HCEC 1CT (cell line): ENCODE results near the gene SLC50A1.
A peak's percentile ranks its signal among the peaks of the same experiment; 100 is the strongest.
"Not testable (repeated sequence)": the region's sequence is repeated elsewhere in the genome, so short reads cannot be mapped to it uniquely, and the experiment has no call there.

Experiments
- DNase-seq: peaks from one replicate; pipeline ENCODE4 v3.0.0-alpha.2; 2017

Gene SLC50A1

DNA sequence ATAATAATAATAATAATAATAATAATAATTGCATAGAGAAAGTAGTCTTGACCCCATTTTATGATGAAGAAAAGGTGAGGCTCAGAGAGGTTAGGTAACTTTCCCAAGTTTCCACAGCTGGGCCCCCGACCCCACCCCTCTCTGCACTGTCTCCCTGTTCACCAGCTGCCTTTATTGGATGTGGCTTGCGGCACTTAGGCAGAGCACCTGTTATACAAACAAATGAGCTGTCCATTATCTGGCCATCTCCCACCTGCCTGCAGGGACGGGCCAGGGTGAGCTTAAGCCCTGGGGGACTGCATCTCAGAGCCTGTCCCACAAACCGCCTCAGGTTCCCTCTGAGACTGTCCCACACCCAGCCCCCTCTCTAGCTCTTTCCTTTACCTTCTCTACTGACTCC is 18.0 kb upstream of the SLC50A1 start:
- no peak for DNase-seq

DNA sequence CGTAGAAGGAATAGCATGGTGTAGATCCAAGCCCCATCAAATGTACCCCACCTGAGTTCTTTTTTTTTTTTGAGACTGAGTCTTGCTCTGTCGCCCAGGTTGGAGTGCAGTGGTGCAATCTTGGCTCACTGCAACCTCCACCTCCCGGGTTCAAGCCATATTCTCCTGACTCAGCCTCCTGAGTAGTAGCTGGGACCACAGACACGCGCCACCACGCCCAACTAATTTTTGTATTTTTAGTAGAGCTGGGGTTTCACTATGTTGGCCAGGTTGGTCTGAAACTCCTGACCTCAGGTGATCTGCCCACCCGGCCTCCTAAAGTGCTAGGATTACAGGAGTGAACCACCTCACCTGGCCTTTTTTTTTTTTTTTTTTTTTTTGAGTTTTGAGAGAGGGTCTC is 17.6 kb upstream of the SLC50A1 start:
- DNase-seq, result not testable (repeated sequence)

DNA sequence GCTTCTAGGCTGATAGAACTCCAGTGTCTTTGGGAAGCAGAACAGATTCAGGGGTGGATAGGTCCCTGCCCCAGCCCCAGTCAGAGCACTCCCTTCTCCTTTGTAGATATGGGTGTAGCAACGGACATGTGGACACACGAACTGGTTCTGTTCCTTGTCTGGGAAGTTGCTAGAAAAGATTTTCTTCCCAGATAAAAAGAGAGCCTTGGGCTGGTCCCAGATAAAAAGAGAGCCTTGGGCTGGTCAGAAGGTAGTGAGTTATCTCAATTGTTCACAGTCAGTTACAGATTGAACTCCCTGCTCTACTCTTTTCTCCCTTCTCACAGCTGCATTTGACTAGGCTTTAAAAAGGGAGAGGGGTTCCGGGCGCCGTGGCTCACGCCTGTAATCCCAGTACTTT is 15.4 kb upstream of the SLC50A1 start:
- DNase-seq, result no peak

DNA sequence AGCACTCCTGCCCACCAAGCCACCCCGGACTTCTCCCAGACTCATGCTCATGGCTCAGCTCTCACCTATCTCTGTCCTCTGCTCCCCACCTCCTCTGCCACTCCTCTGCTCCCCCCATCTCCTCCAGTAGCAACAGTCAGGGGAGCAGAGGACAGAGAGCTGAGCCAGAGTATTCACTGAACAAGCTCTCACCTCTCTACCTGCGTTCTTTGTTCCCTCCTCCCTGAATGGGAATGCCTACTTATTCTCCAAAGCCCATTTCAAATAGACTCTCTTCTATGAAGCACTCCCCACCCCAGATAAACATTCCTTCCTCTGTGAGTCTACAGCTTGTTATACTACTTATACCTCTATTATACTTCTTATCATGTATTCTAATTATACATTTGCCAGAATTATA is 14.4 kb upstream of the SLC50A1 start:
- DNase-seq, result no peak

DNA sequence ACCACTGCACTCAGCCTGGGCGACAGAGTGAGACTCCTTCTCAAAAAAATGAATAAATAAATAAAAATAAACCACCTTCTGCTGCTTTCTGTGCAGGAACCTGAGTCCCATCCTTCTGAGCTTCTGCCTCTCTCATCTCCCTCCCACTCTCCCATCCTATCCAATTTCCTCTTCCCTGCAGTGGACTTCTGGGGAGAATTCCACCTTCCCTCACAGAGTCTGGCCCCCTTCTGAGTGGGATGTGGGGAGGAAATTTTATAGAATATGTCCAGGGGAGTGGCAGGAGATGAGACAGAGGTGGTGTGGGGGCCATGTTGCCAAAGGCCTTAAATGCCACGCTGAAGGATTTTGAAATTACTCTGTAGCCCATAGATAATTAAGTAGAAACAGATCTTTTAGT is 13.3 kb upstream of the SLC50A1 start:
- DNase-seq, result no peak

DNA sequence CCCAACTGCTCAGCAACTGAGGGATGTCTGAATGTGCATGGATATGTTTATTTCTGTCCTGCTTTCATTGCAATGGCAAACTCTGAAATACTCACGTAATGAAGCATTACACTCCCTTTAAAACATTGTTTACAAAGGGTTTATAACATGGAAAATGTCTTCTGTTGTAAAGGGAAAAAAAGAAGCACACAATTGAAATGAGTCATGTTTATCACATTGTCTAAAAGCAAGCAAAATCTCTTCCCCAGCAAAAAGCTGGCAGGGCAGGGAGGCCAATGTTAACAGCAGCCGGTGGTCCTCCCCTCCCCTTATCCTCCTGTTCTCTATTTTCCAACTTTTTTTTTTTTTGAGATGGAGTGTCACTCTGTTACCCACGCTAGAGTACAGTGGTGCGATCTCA is 11.9 kb upstream of the SLC50A1 start:
- no peak for DNase-seq

GRCh38 chr1:155124503-155125463 is 10.9 kb upstream of the SLC50A1 start:
- no peak for DNase-seq

DNA sequence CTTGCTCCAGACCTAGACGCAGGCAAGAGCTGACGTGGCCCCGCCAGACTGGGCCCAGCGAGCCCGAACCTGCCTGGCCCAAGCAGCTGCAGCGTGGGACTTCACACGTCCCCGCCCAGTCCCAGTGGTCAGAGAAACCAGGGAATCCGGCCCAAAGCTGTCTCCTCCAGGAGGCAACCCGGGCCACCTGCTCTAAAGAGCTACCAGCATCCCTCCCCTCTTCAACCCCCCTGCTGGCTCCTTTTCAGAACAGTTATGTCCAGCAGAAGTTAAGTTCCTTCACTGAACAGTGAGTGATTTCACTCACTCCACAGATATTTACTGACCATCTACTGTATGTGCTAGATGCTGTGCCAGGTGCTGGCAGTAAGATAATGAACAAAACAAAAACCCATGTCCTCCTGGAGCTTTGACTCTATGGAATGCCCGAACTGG is 10.1 kb upstream of the SLC50A1 start:
- no peak for DNase-seq

DNA sequence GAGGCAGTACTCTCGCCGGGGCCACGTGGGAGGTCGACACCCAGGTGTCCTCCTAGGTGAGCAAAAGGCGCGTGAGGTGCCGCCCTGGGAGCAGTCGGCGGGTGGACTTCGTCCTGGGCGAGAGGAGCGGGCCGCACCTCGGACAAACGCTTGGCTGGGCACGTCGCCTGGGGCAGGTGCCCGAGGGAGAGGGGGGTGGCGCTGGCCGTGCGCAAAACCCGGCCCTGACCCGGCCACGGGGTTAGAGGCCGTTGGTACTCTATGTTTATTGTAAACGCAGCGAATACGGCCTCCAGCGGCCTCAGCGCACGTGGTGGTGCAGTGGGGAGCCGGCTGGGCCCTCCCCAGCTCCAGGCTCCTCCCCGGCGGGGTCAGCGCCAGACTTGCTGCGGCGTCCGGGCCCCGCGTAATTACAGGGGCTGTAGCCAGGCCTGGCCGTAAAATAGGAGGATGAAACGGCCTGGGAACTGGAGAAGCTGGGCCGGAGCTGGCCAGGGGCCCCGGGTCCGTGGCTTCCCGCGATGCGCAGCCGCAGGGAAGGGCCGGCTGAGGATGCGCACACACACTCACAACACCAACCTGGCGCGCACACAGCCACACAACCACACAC is 9.6 kb upstream of the SLC50A1 start:
- DNase-seq, result no peak

DNA sequence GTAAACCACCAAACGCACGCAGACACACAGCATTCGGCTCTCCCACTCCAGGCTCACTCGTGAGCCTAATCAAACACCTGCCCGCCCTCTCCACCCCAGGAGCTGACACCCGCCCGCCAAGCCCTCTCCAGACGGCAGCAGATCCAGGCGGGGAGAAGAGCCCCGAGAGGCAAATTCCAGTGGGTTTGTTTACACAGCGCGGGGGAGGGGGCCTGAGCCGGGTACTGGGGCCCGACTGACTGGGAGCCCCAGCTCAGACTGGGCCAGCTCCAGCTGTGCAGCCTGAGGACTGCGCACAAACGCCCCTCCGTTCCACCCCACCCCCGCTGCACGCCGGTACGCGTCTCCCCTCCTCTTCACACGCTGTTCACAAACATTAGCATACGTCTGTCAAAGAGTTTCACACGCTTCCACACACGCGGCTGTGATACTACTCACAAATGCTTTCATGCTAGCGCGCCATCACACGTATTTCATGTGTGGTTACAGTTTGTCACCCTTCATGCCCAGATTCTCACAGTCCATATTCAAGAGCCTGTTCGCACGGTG is 9.0 kb upstream of the SLC50A1 start:
- no peak for DNase-seq

GRCh38 chr1:155127105-155127966 is 8.3 kb upstream of the SLC50A1 start, which contains the start of gene EFNA1:
TSS of gene EFNA1 (plus strand) at chr1:155127876. CDS start at chr1:155127978, 102 bp downstream.
- no peak for DNase-seq

GRCh38 chr1:155127967-155128754 is 7.5 kb upstream of the SLC50A1 start:
- no peak for DNase-seq

- no peak for DNase-seq
Measured at GRCh38 chr1:155128755-155129473, 6.7 kb upstream of the SLC50A1 start.

GRCh38 chr1:155130272-155131006 is 5.2 kb upstream of the SLC50A1 start:
- no peak for DNase-seq

- DNase-seq, result no peak
Measured at GRCh38 chr1:155131285-155131684, 4.4 kb upstream of the SLC50A1 start.

GRCh38 chr1:155131856-155132255 is 3.8 kb upstream of the SLC50A1 start:
- no peak for DNase-seq

GRCh38 chr1:155133799-155134281 is 1.8 kb upstream of the SLC50A1 start:
- DNase-seq, result no peak

GRCh38 chr1:155134322-155134721 is 1.3 kb upstream of the SLC50A1 start:
- no peak for DNase-seq

DNA sequence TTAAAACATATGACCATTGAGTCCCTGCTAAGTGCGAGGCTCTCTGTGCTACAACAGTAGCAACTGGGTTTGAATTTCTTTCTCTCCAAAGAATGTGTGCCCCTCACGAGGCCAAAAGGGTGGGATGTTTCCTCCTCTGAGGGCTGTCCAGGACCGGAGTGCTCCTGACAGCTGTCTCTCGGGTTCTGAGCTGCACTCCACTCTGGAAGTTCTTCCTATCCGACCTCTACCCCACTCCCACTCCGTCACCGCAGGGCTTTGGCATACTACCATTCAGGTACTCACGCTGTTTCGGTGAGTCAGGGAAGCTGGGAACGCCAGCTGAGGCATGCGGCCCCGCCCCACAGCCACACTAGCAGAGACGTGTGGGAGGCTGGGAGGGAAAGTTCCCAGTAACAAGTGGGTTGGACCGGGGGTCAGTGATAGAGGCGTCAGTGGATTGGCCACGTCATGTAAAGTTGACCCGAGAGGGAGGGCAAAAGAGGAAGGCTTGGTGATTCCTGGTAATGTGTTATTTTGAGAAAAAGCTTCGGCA is 705 bp upstream of the SLC50A1 start:
- peak; percentile 88 for DNase-seq

- DNase-seq, result no peak
Measured at GRCh38 chr1:155136748-155137147, 1.1 kb downstream of the SLC50A1 start.
